ENCODE measurements around the gene CPXCR1.
"Not testable (repeated sequence)": the region's sequence is repeated elsewhere in the genome, so short reads cannot be mapped to it uniquely, and the experiment has no call there.

CPXCR1 gene

DNA sequence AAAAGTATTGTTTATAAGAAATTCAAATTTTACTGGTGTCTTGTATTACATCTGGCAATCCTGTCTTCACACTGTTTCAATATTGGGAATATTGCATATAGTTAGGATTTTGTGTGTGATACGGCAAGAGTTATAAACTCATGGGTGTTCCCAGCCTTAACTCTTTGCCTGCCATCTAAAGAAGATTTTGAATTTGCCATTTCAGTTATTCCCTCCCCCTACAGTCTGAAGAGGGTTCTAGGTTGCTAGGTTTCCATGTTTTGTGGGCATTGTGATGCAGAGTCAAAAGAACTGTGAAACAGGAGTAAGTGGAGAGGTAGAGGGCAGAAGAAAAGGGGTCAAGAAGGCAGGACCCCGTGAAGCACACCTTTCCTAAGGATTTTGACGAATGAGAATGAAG, at the start of gene CPXCR1:
TSS of gene CPXCR1 (plus strand) at position 301 of the 400 bp plus-strand sequence. CDS start 6,190 bp downstream, outside the sequence.
- TF ChIP-seq, protein P1, sequence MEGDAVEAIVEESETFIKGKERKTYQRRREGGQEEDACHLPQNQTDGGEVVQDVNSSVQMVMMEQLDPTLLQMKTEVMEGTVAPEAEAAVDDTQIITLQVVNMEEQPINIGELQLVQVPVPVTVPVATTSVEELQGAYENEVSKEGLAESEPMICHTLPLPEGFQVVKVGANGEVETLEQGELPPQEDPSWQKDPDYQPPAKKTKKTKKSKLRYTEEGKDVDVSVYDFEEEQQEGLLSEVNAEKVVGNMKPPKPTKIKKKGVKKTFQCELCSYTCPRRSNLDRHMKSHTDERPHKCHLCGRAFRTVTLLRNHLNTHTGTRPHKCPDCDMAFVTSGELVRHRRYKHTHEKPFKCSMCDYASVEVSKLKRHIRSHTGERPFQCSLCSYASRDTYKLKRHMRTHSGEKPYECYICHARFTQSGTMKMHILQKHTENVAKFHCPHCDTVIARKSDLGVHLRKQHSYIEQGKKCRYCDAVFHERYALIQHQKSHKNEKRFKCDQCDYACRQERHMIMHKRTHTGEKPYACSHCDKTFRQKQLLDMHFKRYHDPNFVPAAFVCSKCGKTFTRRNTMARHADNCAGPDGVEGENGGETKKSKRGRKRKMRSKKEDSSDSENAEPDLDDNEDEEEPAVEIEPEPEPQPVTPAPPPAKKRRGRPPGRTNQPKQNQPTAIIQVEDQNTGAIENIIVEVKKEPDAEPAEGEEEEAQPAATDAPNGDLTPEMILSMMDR (IDR thresholded peaks at IDR 0.05; ENCODE audit: insufficient read depth, missing control alignments) = no peak
- FAIRE-seq = no peak
- DNase-seq (ENCODE audit: insufficient read length, low spot score) = no peak

DNA sequence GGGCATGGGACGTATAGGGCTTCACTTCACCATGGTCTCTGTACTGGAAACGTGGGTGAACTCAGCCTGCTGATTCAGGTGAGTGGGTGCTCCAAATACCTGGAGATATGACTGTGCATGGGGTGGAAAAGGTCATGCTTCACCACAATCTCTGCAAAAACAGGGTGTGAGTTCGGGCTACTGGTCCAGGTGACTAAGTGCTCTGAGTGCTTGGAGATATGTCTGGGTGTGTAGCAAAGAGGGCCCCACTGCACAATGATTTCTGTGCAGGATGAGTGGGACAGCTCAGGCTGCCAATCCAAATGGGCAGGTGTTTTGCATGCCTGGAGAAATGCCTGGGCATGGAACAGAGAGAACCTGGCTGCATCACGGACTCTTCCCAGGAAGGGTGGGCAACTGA, 11.2 kb upstream of the CPXCR1 start:
- DNase-seq (ENCODE audit: insufficient read length, low spot score) = no peak
- FAIRE-seq = no peak
- TF ChIP-seq, protein P1 (IDR thresholded peaks at IDR 0.05; ENCODE audit: insufficient read depth, missing control alignments) = no peak

GRCh38 chrX:88746215-88746614, 810 bp upstream of the CPXCR1 start:
- FAIRE-seq; DNase-seq (ENCODE audit: insufficient read length, low spot score): not testable (repeated sequence)

GRCh38 chrX:88752339-88752738, 5.3 kb downstream of the CPXCR1 start:
- DNase-seq (ENCODE audit: insufficient read length, low spot score); FAIRE-seq: not testable (repeated sequence)

DNA sequence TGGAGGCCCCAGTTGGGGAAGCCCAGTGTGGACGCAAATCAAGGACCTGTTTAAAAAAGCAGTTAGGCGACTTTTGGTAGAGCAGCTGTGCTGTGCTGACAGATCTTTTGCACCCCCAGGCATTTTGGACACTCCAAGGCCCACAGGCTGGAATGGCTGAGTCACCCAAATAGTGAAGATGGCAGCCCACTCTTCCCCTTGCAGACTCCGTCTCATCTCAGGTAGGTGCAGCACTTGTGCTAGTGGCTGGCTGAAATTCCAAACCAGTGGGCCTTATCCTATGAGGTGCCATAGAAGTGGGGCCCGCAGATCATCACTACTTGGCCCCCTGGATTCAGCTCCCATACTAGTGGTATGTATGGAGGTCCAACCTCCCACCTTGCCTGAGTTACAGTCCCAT, 42.8 kb downstream of the CPXCR1 start:
- no peak for FAIRE-seq
- TF ChIP-seq, protein P1 (IDR thresholded peaks at IDR 0.05; ENCODE audit: insufficient read depth, missing control alignments) = no peak
- DNase-seq (ENCODE audit: insufficient read length, low spot score) = no peak

Measured in D721Med (cell line).